Neural cell (in vitro differentiated cells): ENCODE data around the gene RTN4R. TPM values are rescaled to one million over a fixed set of nuclear protein-coding genes. Genes with fewer than 3 reads are reported as not detected.

Experiments used
- H2AFZ ChIP-seq: fragments of 200-600, 300-800 bp; sonication (generic), shearing (Covaris generic); 2 replicates; pipeline ENCODE4 v1.6.0; 2014; ENCODE audit warnings: low read depth, mild to moderate bottlenecking, antibody characterized with exemption, low read length, moderate library complexity
- H3F3A ChIP-seq: fragments of 200-600 bp; shearing (Covaris generic); 2 replicates; pipeline ENCODE4 v1.6.1; 2016; ENCODE audit warnings: mild to moderate bottlenecking, moderate library complexity, mixed read lengths, antibody characterized with exemption, low read length; ENCODE audit not compliant: insufficient read depth, poor library complexity, severe bottlenecking
- H3K27ac ChIP-seq: fragments of 200-600, 300-800 bp; sonication (generic), shearing (Covaris generic); 2 replicates; pipeline ENCODE4 v1.5.1; 2014; ENCODE audit warnings: mild to moderate bottlenecking, low read length, moderate library complexity
- H3K27me3 ChIP-seq: fragments of 300-800, 200-600 bp; sonication (generic), shearing (Covaris generic); 2 replicates; pipeline ENCODE4 v1.6.0; 2014; ENCODE audit warnings: mild to moderate bottlenecking, low read depth, low read length, moderate library complexity; ENCODE audit not compliant: insufficient read depth
- H3K36me3 ChIP-seq: fragments of 300-800, 200-600 bp; sonication (generic), shearing (Covaris generic); 2 replicates; pipeline ENCODE4 v1.5.1; 2014; ENCODE audit warnings: mild to moderate bottlenecking, antibody characterized with exemption, low read length, moderate library complexity; ENCODE audit not compliant: insufficient read depth
- H3K4me2 ChIP-seq: fragments of 300-800, 200-600 bp; sonication (generic), shearing (Covaris generic); 2 replicates; pipeline ENCODE4 v1.6.0; 2014; ENCODE audit warnings: mild to moderate bottlenecking, low read length
- H3K4me3 ChIP-seq: fragments of 300-800, 200-600 bp; sonication (generic), shearing (Covaris generic); 2 replicates; pipeline ENCODE4 v1.5.1; 2014; ENCODE audit warnings: mild to moderate bottlenecking, low read length, moderate library complexity
- H3K79me2 ChIP-seq: fragments of 200-600 bp; shearing (Covaris generic); replicated peaks from 2 replicates; pipeline ENCODE4 v1.6.0; 2014; ENCODE audit warnings: mild to moderate bottlenecking, low read length, moderate library complexity; ENCODE audit not compliant: insufficient read depth
- H3K9ac ChIP-seq: fragments of 300-800, 200-600 bp; sonication (generic), shearing (Covaris generic); 2 replicates; pipeline ENCODE4 v1.6.1; 2016; ENCODE audit warnings: mild to moderate bottlenecking, low read length, mixed read lengths
- H3K9me2 ChIP-seq: fragments of 200-600 bp; shearing (Covaris generic); 2 replicates; pipeline ENCODE4 v1.6.1; 2016; ENCODE audit warnings: mild to moderate bottlenecking, low read length, mixed read lengths; ENCODE audit not compliant: insufficient read depth
- H3K9me3 ChIP-seq: fragments of 200-600, 300-800 bp; sonication (generic), shearing (Covaris generic); 2 replicates; pipeline ENCODE4 v1.6.1; 2016; ENCODE audit warnings: mild to moderate bottlenecking, mixed run types, low read length, moderate library complexity, mixed read lengths
- H4K20me1 ChIP-seq: fragments of 200-600 bp; shearing (Covaris generic); 2 replicates; pipeline ENCODE4 v1.6.1; 2016; ENCODE audit warnings: mild to moderate bottlenecking, mixed run types; ENCODE audit not compliant: insufficient read depth
- CTCF ChIP-seq: fragments of 450-650 bp; IDR thresholded peaks from 2 replicates; pipeline ENCODE4 v1.5.1; 2014; ENCODE audit warnings: antibody characterized with exemption, mild to moderate bottlenecking, moderate library complexity; ENCODE audit not compliant: poor library complexity, severe bottlenecking
- EP300 ChIP-seq: fragments of 450-650 bp; conservative IDR thresholded peaks from 2 replicates; pipeline ENCODE4 v1.6.1; 2014; ENCODE audit warnings: antibody characterized with exemption, mild to moderate bottlenecking, moderate library complexity; ENCODE audit not compliant: poor library complexity, severe bottlenecking
- EZH2 ChIP-seq: fragments of 200-600, 300-800 bp; shearing (Covaris generic), sonication (generic); IDR thresholded peaks from 2 replicates; pipeline ENCODE4 v1.6.1; 2014; ENCODE audit warnings: antibody characterized with exemption, low read length, borderline replicate concordance, mild to moderate bottlenecking; ENCODE audit not compliant: insufficient read depth, poor library complexity, severe bottlenecking
- MXI1 ChIP-seq: fragments of 450-650 bp; conservative IDR thresholded peaks from 2 replicates; pipeline ENCODE4 v1.6.1; 2014; ENCODE audit warnings: antibody characterized with exemption, mild to moderate bottlenecking; ENCODE audit not compliant: poor library complexity, severe bottlenecking
- POLR2AphosphoS5 ChIP-seq: IDR thresholded peaks from 2 replicates; pipeline ENCODE4 v1.6.1; 2012
- RAD21 ChIP-seq: fragments of 450-650 bp; conservative IDR thresholded peaks from 2 replicates; pipeline ENCODE4 v1.6.1; 2014; ENCODE audit warnings: antibody characterized with exemption, mild to moderate bottlenecking, moderate library complexity
- SMC3 ChIP-seq: fragments of 450-650 bp; conservative IDR thresholded peaks from 2 replicates; pipeline ENCODE4 v1.6.1; 2014; ENCODE audit warnings: antibody characterized with exemption, mild to moderate bottlenecking, moderate library complexity; ENCODE audit not compliant: poor library complexity
- TAF1 ChIP-seq: IDR thresholded peaks from 2 replicates; pipeline ENCODE4 v1.6.1; 2012; ENCODE audit warnings: low read depth
- polyA plus RNA-seq: library from polyadenylated mRNA; depleted of rRNA; stranded (reverse); fragments of >200 nt; gene quantifications from 2 replicates; pipeline ENCODE4 v1.2.3, GENCODE V29; 2014
- TF ChIP-seq, protein P1 (sequence below): IDR thresholded peaks from 2 replicates; pipeline ENCODE4 v1.6.1; 2012; ENCODE audit warnings: borderline replicate concordance

Gene RTN4R
- polyA plus RNA-seq, 1 donor from 2014 or later, result 13.6 TPM

DNA sequence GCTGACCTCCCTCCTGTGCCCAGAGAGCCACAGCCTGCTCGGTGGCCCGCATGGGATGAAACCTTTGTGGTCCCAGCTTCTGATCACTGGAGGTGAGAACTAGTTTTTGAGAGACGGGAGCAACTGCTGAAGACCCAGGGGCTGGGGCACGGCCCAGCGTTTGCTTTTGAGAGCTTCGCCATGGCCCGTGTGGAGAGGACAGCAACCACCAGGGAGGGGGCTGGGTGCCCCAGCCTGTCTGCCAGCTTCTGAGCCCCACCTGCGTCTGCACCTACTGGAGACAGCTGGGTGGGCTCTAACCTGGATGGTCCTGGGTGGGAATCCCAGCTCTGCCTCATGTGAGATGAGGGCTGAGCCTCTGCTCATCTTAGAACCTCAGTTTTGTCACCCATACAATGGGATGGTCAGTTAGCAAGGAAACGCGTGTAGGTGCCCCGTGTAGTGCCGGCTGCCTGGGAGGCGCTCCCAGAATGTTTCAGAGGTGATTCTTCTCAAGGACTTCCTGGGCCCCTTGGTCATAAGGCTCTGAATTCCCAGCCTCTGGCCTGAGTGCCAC is 66.2 kb downstream of the RTN4R start:
- Histone ChIP-seq H3K79me2 (no peaks in the 10 kb centered on the region), H3F3A (no peaks in the 10 kb centered on the region), H3K4me2 (no peak overlapping the region), H3K36me3 (no peaks in the 10 kb centered on the region), H3K4me3 (no peak overlapping the region), H4K20me1 (no peaks in the 10 kb centered on the region), H3K9ac (no peak overlapping the region), H3K9me3 (no peaks in the 10 kb centered on the region), H2AFZ (no peak overlapping the region), H3K9me2 (no peaks in the 10 kb centered on the region), H3K27ac (no peak overlapping the region), H3K27me3 (peaks cover 3% of the 10 kb centered on the region)
- TF ChIP-seq, protein P1, sequence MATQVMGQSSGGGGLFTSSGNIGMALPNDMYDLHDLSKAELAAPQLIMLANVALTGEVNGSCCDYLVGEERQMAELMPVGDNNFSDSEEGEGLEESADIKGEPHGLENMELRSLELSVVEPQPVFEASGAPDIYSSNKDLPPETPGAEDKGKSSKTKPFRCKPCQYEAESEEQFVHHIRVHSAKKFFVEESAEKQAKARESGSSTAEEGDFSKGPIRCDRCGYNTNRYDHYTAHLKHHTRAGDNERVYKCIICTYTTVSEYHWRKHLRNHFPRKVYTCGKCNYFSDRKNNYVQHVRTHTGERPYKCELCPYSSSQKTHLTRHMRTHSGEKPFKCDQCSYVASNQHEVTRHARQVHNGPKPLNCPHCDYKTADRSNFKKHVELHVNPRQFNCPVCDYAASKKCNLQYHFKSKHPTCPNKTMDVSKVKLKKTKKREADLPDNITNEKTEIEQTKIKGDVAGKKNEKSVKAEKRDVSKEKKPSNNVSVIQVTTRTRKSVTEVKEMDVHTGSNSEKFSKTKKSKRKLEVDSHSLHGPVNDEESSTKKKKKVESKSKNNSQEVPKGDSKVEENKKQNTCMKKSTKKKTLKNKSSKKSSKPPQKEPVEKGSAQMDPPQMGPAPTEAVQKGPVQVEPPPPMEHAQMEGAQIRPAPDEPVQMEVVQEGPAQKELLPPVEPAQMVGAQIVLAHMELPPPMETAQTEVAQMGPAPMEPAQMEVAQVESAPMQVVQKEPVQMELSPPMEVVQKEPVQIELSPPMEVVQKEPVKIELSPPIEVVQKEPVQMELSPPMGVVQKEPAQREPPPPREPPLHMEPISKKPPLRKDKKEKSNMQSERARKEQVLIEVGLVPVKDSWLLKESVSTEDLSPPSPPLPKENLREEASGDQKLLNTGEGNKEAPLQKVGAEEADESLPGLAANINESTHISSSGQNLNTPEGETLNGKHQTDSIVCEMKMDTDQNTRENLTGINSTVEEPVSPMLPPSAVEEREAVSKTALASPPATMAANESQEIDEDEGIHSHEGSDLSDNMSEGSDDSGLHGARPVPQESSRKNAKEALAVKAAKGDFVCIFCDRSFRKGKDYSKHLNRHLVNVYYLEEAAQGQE, result no peak
- no peak for TF ChIP-seq MXI1
- TF ChIP-seq RAD21, result no peak
- no peak for TF ChIP-seq SMC3
- TF ChIP-seq EZH2, result no peak
- TF ChIP-seq TAF1, result no peak
- no peak for TF ChIP-seq CTCF
- no peak for TF ChIP-seq EP300
- TF ChIP-seq POLR2AphosphoS5, result no peak

DNA sequence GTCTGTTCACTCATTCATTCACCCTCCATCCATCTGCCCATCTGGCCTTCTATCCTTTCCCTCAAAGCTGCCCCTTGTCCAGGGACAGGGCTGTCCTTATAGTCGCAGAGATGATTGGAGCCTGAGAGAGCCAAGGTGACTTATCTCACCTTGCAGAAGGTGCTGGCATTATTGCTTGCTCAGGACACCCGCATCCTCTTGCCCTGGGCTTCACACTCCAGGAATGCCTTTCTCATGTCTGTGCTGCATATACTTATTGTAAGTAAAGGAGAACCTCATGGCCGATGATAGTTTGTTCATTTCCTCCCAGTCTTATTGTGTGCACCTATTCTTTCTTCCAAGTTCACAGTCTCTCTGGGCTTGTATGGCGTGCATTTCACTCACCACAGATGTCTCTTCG is 68.2 kb downstream of the RTN4R start:
- TF ChIP-seq EZH2 (no peak), RAD21 (no peak), POLR2AphosphoS5 (no peak), CTCF (no peak), MXI1 (no peak), TAF1 (no peak), EP300 (no peak), SMC3 (no peak)
- TF ChIP-seq, protein P1, result no peak
- Histone ChIP-seq H3K27me3 (peaks cover 3% of the 10 kb centered on the region), H3K9me2 (no peaks in the 10 kb centered on the region), H3K4me2 (no peak overlapping the region), H4K20me1 (no peaks in the 10 kb centered on the region), H3K9me3 (no peaks in the 10 kb centered on the region), H3K4me3 (no peak overlapping the region), H3K27ac (no peak overlapping the region), H3K9ac (no peak overlapping the region), H3F3A (no peaks in the 10 kb centered on the region), H2AFZ (no peak overlapping the region), H3K79me2 (no peaks in the 10 kb centered on the region), H3K36me3 (no peaks in the 10 kb centered on the region)
